Astrocyte of the cerebellum (primary cell): Measurements from ENCODE around the gene IFNGR2.

ENCODE experiments used
- DNase-seq: peaks from one replicate; pipeline ENCODE4 v3.0.0-alpha.2; 2011; ENCODE audit warnings: low read depth
- H3K4me3 ChIP-seq: 2 replicates; pipeline ENCODE4 v1.5.1; 2011; ENCODE audit warnings: mild to moderate bottlenecking, low read depth, low read length, moderate library complexity
- CTCF ChIP-seq: IDR thresholded peaks from 2 replicates; pipeline ENCODE4 v1.5.1; 2012; ENCODE audit warnings: low read length, low read depth, moderate library complexity, mild to moderate bottlenecking; ENCODE audit errors: missing control alignments
- in situ Hi-C: cut with HindIII; loops from 2 replicates; pipeline ENCODE4 v1.10.0; 2017; ENCODE audit warnings: low sequenced_read_pairs

Gene IFNGR2

GRCh38 chr21:33421713-33422393 lies 18.6 kb downstream of the IFNGR2 start:
- in situ Hi-C loops = no loop called here
- DNase-seq = no peak
- no peak overlapping the region for H3K4me3 ChIP-seq
- TF ChIP-seq CTCF = no peak

GRCh38 chr21:33424214-33424613 lies 21.0 kb downstream of the IFNGR2 start:
- H3K4me3 ChIP-seq = no peak overlapping the region
- TF ChIP-seq CTCF = no peak
- in situ Hi-C loops = no loop called here
- DNase-seq = no peak

GRCh38 chr21:33425825-33426224 lies 22.6 kb downstream of the IFNGR2 start:
- no peak for TF ChIP-seq CTCF
- H3K4me3 ChIP-seq = no peak overlapping the region
- DNase-seq = no peak
- in situ Hi-C loops = no loop called here

- no peak for DNase-seq
- in situ Hi-C loops = no loop called here
- H3K4me3 ChIP-seq = no peak overlapping the region
- TF ChIP-seq CTCF = no peak
Observed at GRCh38 chr21:33427051-33427450, 23.8 kb downstream of the IFNGR2 start.

GRCh38 chr21:33428669-33429068 lies 25.5 kb downstream of the IFNGR2 start:
- DNase-seq = no peak
- no peak for TF ChIP-seq CTCF
- in situ Hi-C loops = no loop called here
- H3K4me3 ChIP-seq = no peak overlapping the region

- no peak for DNase-seq
- in situ Hi-C loops = no loop called here
- no peak overlapping the region for H3K4me3 ChIP-seq
- no peak for TF ChIP-seq CTCF
Observed at GRCh38 chr21:33430858-33431257, 27.6 kb downstream of the IFNGR2 start.

- no peak overlapping the region for H3K4me3 ChIP-seq
- no peak for DNase-seq
- in situ Hi-C loops = no loop called here
- no peak for TF ChIP-seq CTCF
Observed at GRCh38 chr21:33432496-33432895, 29.3 kb downstream of the IFNGR2 start.
